ENCODE measurements around the gene ZNF182.
"Not testable (repeated sequence)": the region's sequence is repeated elsewhere in the genome, so short reads cannot be mapped to it uniquely, and the experiment has no call there.

DNA sequence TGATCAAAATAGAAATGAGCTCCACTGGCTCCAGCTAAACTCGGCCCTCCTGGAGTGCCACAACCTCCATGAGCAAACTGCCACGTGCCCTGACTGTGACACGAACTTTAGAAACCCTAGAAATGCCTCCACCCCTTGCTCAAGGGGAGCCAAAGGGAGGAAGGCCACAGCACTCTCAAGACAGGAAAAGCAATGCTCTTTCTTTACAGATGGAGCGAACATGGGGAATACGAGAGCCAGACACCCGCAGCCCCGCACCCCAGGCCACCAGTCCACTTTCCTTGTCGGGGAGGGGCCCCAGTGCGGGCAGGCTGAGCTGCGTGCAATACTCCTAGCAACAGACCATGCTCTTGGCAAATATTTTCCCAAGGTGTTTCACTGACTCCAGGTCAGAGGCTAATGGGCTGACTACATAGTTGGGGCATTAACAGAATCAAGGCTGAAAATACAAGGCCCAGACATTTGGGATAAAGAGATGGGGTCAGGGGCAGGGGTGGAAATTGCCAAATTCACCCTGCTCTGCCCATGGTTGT lies 26.9 kb upstream of the ZNF182 start:
- TF ChIP-seq, protein P1, sequence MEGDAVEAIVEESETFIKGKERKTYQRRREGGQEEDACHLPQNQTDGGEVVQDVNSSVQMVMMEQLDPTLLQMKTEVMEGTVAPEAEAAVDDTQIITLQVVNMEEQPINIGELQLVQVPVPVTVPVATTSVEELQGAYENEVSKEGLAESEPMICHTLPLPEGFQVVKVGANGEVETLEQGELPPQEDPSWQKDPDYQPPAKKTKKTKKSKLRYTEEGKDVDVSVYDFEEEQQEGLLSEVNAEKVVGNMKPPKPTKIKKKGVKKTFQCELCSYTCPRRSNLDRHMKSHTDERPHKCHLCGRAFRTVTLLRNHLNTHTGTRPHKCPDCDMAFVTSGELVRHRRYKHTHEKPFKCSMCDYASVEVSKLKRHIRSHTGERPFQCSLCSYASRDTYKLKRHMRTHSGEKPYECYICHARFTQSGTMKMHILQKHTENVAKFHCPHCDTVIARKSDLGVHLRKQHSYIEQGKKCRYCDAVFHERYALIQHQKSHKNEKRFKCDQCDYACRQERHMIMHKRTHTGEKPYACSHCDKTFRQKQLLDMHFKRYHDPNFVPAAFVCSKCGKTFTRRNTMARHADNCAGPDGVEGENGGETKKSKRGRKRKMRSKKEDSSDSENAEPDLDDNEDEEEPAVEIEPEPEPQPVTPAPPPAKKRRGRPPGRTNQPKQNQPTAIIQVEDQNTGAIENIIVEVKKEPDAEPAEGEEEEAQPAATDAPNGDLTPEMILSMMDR (IDR thresholded peaks at IDR 0.05) = not testable (repeated sequence)
- not testable (repeated sequence) for TF ChIP-seq POLR2A (IDR thresholded peaks at IDR 0.05)
